HG03039 (cell line): ENCODE data around the gene NSMF.

Source experiments
- ATAC-seq: cut with Tn5 transposase; IDR thresholded peaks from one replicate; pipeline ENCODE4 v1.9.1; 2021; ENCODE audit warnings: mild to moderate bottlenecking, moderate library complexity; ENCODE audit not compliant: unreplicated experiment

The NSMF gene

GRCh38 chr9:137448602-137448962, 10.6 kb downstream of the NSMF start:
- ATAC-seq = no peak

DNA sequence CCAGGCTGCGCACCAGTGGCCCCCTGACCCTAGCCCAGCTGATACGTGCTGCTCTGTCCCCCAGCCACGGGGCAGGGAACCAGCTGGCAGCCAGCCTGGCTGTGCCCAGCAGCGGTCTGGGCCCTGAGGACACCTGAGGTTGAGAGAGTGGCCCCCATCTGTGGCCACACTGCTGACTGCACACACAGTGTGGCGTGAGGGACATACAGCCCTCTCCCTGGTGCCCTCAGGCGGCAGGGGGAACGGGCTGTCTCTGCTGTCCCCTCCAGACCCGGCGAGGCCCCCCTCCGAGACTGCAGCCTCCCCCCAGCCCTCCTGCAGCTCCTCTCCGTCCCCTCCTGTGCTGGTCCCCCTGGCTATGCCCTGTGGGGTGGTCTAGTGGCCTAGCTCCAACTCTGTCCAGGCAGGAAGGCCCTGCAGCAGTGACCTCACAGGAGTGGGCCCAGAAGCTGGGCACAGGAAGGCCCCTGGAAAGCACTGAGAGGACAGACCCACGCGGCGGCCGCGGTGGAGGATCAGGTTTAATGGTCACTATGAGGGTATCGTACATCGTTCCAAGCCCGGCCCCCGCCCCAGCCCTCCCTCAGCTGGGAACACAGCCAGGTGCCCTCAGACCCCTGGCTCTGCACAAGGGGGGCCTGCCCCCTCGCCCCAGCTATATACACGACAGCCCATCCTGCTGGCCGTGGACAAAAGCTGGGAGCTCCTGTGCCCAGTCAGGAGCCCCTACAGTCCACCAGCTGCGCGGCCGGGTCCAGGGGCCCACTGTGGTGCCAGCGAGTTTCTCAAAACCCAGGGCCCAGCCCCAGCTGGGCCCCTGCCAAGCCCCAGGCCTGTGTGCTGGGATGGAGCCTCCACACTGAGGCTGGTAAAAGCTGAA, 11.2 kb downstream of the NSMF start:
- ATAC-seq = no peak

- ATAC-seq = no peak
These were observed 12.2 kb downstream of the NSMF start for GRCh38 chr9:137446851-137447471.

GRCh38 chr9:137445930-137446431, 13.2 kb downstream of the NSMF start:
- no peak for ATAC-seq

DNA sequence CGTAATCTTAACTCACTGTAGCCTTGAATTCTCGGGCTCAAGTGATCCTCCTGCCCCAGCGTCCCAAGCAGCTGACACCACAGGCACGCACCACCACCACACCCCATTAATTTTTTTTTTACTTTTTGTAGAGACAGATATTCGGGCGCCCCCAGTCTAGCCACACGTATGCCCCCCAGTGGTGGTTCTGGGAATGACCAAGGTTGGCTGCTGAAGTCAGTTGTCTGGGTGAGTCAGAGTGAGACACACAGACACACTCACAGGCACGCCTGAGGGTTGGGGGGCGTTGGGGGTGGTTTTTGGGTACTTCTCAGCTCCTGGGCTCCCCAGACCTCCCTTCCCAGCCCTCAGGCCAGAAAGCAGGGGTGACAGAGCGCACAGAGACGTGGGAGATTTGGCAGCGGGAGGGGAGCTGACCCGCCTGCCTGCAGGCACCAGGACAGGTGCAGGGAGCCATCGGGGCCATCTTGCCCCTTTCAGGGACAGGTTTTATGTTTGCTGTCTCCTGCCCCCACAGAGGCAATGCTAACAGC, 13.8 kb downstream of the NSMF start:
- no peak for ATAC-seq

DNA sequence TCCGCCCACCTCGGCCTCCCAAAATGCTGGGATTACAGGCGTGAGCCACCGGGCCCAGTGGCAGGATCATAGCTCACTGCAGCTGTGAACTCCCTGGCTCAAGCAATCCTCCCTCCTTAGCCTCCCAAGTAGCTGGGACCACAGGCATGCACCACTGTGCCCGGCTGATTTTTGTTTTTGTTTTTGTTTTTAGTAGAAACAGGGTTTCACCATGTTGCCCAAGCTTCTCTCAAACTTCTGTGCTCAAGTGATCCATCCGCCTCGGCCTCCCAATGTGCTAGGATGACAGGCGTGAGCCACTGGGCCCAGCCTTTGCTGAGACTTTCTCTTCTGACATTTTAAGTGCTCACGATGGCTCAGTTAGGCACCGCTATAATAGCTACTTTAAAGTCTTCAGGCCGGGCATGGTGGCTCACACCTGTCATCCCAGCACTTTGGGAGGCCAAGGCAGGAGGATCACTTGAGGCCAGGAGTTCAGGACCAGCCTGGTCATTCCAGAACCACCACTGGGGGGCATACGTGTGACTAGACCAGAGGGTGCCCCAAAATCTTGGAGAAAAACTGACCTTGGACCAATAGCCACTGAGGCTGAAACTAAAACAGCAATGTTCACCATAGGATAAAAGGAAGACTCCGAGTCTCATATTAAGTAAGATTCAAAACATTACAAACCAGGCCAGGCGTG, 14.9 kb downstream of the NSMF start:
- ATAC-seq = no peak

DNA sequence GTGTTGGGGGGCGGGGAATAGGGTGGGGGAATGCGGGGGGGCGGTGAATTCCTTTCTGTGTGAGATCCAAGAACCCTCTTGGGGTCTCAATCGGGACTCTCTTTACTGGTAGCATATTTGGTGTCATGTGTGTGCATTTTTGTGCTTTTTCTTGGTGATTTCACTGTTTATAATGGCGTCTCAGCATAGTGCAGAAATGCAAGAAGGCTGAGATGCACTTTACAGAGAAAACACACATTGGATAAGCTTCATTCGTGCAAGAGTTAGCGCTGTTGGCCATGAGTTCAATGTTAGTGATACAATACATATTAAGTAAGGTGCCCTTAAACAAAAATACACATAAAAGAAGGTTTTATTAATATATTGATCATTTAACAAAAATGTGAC, 17.2 kb downstream of the NSMF start:
- ATAC-seq = no peak

DNA sequence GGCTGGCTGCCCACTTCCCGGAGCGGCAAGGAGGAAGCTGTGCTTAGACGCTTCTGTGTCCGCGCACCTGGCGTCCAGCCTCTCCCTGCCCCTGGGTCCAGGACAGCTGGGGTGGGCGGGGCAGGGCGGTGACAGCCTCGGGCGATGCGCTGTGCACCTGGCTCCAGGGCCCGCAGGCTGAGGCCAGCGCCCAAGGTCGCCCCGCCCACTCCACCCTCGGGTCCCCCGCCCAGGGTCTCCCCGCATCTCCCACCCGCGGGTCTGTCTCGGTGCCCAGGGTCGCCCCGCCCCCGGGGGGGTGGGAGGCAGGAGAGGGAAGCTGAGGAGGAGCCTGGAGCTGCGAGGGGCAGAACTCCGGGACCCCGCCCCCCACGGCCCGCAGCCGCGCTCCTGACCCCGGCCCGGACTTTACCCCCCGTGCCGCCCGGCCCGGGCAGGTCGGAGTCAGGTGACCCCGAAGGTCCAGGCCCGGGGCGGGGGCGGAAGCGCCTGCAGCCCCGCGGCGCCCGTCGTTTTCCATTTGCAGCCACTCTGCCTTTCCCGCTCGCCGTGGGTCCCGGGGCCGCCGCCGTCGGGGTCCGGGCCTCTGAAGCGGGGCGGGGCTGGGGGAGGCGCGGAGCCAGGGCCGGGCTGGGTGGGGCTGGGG, 17.7 kb downstream of the NSMF start, which contains the start of gene ENTPD8:
Gene ENTPD8 (minus strand): TSS at position 69 of the 646 bp plus-strand sequence. CDS start 3,072 bp downstream, outside the sequence.
- no peak for ATAC-seq

DNA sequence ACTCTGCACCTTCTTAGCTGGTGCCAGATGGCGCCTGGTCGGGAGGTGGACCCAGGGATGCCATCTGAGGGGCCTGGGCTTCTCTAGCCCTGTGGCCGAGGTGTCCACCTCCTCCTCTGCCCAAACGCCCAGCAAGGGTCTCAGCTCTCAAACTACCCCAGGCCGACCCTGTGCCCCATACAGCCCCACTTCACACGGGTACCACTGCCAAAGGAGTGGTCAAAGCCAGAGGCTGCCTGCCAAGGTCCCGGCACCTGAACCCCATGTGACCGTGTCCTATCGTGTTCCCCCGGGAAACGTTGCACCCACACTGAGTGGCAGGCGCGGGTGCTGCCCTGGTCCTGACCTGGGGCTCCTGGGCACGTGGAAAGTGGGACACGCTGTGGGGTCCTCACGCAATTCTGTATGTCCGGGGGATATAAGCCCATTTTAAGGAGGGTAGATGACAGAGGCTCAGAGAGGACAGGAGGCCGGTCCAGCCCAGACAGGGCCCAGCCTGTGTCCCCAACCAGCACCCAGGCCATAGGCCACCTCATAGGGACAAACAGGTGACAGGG, 19.9 kb downstream of the NSMF start:
- ATAC-seq = no peak

DNA sequence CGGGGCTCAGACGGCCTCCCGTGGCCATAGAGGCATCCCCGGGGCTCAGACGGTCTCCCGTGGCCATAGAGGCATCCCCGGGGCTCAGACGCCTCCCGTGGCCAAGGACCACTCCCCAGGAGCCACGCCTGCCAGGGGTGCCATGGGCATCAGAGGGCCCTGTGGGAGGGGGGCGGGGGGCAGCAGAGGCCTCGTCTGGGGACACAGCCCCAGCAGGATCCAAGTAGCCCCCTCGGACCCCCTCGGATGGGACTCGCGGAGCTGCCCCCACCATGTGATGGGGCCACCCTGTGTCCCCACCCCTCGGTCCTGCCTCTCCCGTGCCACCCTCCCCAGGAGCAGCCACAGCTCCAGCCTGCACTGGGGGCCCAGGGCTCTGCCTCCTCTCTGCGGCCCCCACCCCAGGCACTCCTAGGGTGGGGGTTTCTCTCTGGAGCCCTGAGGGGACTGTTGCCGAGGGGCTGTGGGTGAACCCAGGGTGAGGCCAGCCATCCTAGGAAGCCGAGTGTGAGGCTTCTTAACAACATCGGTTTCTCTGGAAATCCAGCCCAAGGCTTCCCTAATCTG, 20.5 kb downstream of the NSMF start:
- no peak for ATAC-seq

GRCh38 chr9:137437691-137438590, 21.2 kb downstream of the NSMF start:
- ATAC-seq = no peak

DNA sequence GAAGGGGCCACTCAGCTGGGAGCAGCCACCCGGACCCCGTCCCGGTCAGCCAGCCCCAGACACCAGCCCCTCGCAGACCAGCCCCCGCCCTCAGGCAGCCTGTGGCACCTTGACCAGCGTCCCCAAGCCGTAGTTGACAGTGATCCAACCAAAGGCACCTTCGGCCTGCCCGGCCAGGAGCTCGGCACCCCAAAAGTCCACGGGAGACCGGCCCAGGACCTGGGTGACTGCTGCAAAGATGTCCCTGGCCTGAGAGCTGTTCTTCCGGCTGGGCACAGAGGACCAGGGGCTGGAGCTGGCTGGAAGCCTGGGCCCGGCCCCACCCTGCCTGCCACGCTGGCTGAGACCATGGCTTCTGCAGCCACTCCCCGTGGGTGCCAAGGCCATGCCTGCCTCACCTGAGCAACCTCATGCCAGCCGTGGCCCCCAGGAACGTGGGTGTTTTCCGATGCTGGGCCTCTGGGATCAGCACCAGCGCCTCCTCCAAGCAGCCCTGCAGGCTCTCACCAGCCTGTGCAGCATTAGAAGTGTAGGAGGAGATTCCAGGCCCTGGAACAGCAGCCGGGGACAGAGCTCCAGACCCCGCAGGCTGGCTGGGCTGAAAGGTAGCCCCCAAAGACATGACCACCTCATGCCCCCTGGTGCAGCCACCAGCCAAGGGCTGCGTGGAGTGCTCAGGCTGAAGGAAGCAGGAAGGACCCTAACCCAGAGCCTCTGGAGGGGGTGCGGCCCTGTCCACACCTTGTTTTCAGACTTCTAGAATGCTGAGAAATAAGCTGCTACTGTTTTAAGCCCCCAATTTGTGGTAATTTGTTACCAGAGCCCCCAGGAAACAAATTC, 22.2 kb downstream of the NSMF start:
- ATAC-seq = no peak

DNA sequence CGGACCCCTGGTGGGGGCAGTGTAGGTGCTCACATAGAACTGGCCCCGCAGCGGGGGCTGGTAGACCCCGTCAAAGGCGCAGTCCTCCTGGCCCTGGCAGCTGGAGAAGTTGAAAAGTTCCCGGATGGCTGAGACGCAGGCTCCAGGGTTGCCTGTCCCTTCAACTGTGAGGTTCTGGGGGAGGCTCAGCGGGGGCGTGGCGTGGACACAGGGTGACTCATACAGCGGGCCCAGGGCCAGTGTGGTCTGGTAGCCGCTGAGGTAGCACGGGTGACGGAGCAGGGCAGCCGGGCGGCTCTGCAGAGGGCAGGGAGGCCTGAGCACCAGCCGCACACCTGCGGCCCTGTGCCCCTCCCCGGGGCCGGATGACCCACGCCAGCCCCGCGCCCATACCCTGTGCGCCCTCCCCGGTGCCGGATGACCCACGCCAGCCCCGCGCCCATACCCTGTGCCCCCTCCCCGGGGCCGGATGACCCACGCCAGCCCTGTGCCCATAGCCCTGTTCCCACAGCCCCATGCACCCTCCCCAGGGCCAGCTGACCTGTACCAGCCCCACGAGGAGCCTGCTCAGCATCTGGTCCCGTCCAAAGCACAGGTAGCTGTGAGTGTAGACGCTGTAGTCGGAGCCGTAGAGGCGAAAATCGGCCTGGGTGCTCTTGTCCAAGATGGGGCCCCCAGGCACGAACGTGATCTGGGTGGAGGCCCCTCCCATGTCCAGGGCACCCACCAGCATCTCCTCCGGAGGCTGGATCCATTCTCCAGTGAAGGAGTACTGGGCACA, 23.0 kb downstream of the NSMF start:
- ATAC-seq = no peak

DNA sequence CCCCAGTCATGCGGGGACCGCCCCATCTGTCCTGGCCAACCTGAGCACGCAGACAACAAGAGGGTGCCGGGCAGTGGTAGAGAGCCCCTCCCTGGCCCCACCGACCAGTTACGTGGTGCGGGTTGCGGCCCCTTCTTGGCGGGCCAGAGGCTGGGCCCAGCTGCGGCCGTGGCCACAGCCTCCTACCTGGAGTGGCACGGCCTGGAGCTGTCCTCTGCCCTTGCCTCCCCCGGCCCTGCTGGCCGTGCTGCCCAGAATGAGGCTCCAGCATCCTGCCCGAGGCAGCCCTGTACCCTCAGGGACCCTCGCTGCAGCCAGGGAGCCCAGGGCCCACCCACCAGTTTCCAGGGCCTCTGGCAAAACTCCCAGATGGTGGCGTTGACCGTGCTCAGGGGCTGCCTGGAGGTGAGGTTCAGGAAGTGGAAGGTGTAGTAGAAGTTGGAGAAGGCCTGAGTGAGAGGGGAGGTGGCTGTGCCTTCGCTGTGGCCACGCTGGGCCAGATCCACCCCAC, 23.7 kb downstream of the NSMF start:
- ATAC-seq = no peak

- no peak for ATAC-seq
These were observed 24.4 kb downstream of the NSMF start for GRCh38 chr9:137434498-137435380.

- no peak for ATAC-seq
These were observed 25.2 kb downstream of the NSMF start for GRCh38 chr9:137433916-137434431.
